HG02642 (cell line): Measurements from ENCODE around the gene TAS2R8.
"Not testable (repeated sequence)": the region's sequence is repeated elsewhere in the genome, so short reads cannot be mapped to it uniquely, and the experiment has no call there.

ENCODE experiments used
- ATAC-seq: cut with Tn5 transposase; IDR thresholded peaks from one replicate; pipeline ENCODE4 v1.9.1; 2021; ENCODE audit warnings: mild to moderate bottlenecking; ENCODE audit not compliant: unreplicated experiment, poor library complexity

The TAS2R8 gene

GRCh38 chr12:10807186-10807585, at the start of gene TAS2R8:
TSS of gene TAS2R8 (minus strand) at chr12:10807286. CDS start at chr12:10806980, 306 bp downstream.
- ATAC-seq, result no peak

GRCh38 chr12:10855807-10856206, 48.7 kb upstream of the TAS2R8 start:
- no peak for ATAC-seq

GRCh38 chr12:10853776-10854175, 46.7 kb upstream of the TAS2R8 start:
- ATAC-seq, result no peak

GRCh38 chr12:10851243-10851858, 44.3 kb upstream of the TAS2R8 start:
- ATAC-seq, result no peak

- no peak for ATAC-seq
Observed at GRCh38 chr12:10849425-10849878, 42.4 kb upstream of the TAS2R8 start, which contains the start of gene PRR4. TSS of gene PRR4 (minus strand) at chr12:10849475. CDS start at chr12:10849437, 38 bp downstream.

- no peak for ATAC-seq
Observed at GRCh38 chr12:10847744-10848143, 40.7 kb upstream of the TAS2R8 start.

GRCh38 chr12:10842862-10843261, 35.8 kb upstream of the TAS2R8 start:
- ATAC-seq, result no peak

GRCh38 chr12:10838461-10838860, 31.4 kb upstream of the TAS2R8 start:
- ATAC-seq, result no peak

GRCh38 chr12:10829994-10830393, 22.9 kb upstream of the TAS2R8 start:
- ATAC-seq, result no peak

- ATAC-seq, result no peak
Observed at GRCh38 chr12:10826258-10826657, 19.2 kb upstream of the TAS2R8 start, which contains the start of gene TAS2R10. TSS of gene TAS2R10 (minus strand) at chr12:10826358. CDS start at chr12:10826269, 89 bp downstream.

GRCh38 chr12:10824957-10825356, 17.9 kb upstream of the TAS2R8 start:
- no peak for ATAC-seq

GRCh38 chr12:10811883-10812536, 4.9 kb upstream of the TAS2R8 start:
- no peak for ATAC-seq

GRCh38 chr12:10810068-10810467, 3.0 kb upstream of the TAS2R8 start, which contains the start of gene TAS2R9:
TSS of gene TAS2R9 (minus strand) at chr12:10810168. CDS start at chr12:10810075, 93 bp downstream.
- ATAC-seq, result no peak

- ATAC-seq, result no peak
Observed at GRCh38 chr12:10802587-10802986, 4.5 kb downstream of the TAS2R8 start, which contains the start of gene TAS2R7. TSS of gene TAS2R7 (minus strand) at chr12:10802627. CDS start at chr12:10802570, 57 bp downstream.

- no peak for ATAC-seq
Observed at GRCh38 chr12:10801741-10802140, 5.3 kb downstream of the TAS2R8 start.

GRCh38 chr12:10794222-10794621, 12.9 kb downstream of the TAS2R8 start:
- ATAC-seq, result no peak

- ATAC-seq, result not testable (repeated sequence)
Observed at GRCh38 chr12:10791769-10792168, 15.3 kb downstream of the TAS2R8 start.

GRCh38 chr12:10783252-10783651, 23.8 kb downstream of the TAS2R8 start:
- ATAC-seq, result no peak

- no peak for ATAC-seq
Observed at GRCh38 chr12:10779103-10779502, 28.0 kb downstream of the TAS2R8 start.

GRCh38 chr12:10771132-10771733, 35.9 kb downstream of the TAS2R8 start:
- no peak for ATAC-seq

- ATAC-seq, result no peak
Observed at GRCh38 chr12:10759657-10760056, 47.4 kb downstream of the TAS2R8 start.
